B cell (primary cell): ENCODE measurements around the gene POMT1.

ENCODE experiments used
- CTCF ChIP-seq: fragments of 200-600 bp; IDR thresholded peaks from one replicate; pipeline ENCODE4 v1.8.0; 2022; ENCODE audit warnings: antibody characterized with exemption, mild to moderate bottlenecking
- EZH2 ChIP-seq: IDR thresholded peaks from 2 replicates; pipeline ENCODE4 v1.6.1; 2012; ENCODE audit warnings: borderline replicate concordance, low read depth, mild to moderate bottlenecking, moderate library complexity, low read length; ENCODE audit not compliant: insufficient read depth, poor library complexity, severe bottlenecking

GRCh38 chr9:131528886-131529505 is 26.3 kb downstream of the POMT1 start:
- TF ChIP-seq EZH2 (no peak), CTCF (no peak)
